ENCODE measurements around the gene GPATCH8. TPM values are rescaled to one million over a fixed set of nuclear protein-coding genes. Genes with fewer than 3 reads are reported as not detected.

Gene GPATCH8
- total RNA-seq, 1 donor from 2014 or later = 51.5 TPM

DNA sequence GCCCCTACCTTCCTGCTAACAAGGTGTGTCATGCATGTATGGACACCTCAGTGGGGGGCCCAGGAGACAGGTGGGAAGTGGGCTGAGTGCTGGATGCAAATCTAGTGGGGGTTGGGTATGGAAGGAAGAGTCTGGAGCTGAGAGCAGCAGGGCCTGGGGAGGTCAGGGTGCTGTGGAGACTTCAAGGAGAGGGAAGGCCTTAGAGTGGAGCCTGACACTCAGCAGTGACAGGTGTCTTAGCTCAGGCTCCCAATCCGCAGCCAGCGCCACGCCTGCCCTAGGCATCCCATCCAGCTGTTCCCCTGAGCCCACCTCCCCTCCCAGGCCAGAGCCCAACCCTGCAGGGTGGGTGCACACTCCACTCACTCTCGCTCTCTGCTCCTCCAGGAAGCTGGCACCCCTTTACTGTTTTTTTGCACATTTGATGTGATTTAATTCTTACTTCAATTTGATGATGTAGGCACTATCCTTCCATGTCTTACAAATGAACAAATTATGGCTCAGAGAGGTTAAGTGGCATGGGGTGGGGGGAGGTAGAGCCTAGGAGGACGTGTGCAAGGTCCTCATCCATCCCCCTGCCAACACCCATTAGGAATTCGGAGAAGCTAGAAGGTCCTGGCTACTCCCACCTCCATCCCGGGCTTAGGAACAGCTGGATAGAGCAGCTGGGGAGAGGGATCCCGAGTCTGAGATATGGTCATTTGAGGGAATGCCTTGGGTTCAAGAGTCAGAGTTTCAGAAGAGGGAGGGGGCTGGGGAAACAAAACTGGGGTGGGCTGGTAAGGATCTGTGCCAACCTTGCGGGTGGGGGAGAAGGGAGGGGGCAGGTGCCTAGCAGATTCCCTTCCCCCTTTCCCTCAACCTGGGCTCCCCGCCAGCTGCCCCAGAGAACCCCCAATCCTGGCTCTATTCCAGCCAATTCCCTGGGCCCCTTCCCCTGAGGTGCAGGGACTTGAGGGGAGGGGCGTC is 141.6 kb downstream of the GPATCH8 start:
- H3K27ac Mint-ChIP-seq = peak overlapping the region; percentile 14
- H3K4me1 Mint-ChIP-seq (ENCODE audit: unreplicated experiment) = peaks cover 30% of the 10 kb centered on the region
- H3K27me3 Mint-ChIP-seq = peaks cover 14% of the 10 kb centered on the region
- H3K9me3 Mint-ChIP-seq = no peaks in the 10 kb centered on the region
- H3K4me3 Mint-ChIP-seq = peak overlapping the region; percentile 69
- TF ChIP-seq, protein P1, sequence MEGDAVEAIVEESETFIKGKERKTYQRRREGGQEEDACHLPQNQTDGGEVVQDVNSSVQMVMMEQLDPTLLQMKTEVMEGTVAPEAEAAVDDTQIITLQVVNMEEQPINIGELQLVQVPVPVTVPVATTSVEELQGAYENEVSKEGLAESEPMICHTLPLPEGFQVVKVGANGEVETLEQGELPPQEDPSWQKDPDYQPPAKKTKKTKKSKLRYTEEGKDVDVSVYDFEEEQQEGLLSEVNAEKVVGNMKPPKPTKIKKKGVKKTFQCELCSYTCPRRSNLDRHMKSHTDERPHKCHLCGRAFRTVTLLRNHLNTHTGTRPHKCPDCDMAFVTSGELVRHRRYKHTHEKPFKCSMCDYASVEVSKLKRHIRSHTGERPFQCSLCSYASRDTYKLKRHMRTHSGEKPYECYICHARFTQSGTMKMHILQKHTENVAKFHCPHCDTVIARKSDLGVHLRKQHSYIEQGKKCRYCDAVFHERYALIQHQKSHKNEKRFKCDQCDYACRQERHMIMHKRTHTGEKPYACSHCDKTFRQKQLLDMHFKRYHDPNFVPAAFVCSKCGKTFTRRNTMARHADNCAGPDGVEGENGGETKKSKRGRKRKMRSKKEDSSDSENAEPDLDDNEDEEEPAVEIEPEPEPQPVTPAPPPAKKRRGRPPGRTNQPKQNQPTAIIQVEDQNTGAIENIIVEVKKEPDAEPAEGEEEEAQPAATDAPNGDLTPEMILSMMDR (conservative IDR thresholded peaks at IDR 0.05) = no peak
- H3K36me3 Mint-ChIP-seq = no peaks in the 10 kb centered on the region
- no peak for DNase-seq (ENCODE audit: extremely low spot score, unreplicated experiment)

DNA sequence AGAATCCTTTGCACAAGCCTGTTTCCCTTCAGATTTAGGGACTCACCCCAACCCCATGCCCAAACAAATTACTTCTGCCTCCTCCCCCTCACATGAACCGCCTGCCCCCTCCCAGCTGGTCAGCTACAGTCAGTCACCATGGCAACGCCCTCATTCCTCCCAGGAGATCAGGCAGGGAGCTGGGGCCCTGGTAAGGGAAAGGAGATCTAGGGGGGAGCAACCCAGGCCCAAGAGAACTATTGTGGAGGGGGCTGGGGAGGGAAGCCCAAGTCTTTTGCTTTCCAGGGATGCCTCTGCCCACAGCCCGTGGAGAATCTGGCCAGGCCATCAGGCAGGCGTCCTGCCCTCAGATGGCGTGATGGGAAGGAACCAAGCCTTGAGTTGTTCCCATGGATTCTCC is 142.4 kb downstream of the GPATCH8 start:
- H3K4me3 Mint-ChIP-seq = peak overlapping the region; percentile 69
- no peaks in the 10 kb centered on the region for H3K36me3 Mint-ChIP-seq
- peaks cover 30% of the 10 kb centered on the region for H3K4me1 Mint-ChIP-seq (ENCODE audit: unreplicated experiment)
- TF ChIP-seq, protein P1 (conservative IDR thresholded peaks at IDR 0.05) = no peak
- H3K27ac Mint-ChIP-seq = no peak overlapping the region
- H3K9me3 Mint-ChIP-seq = no peaks in the 10 kb centered on the region
- peaks cover 7% of the 10 kb centered on the region for H3K27me3 Mint-ChIP-seq
- no peak for DNase-seq (ENCODE audit: extremely low spot score, unreplicated experiment)

DNA sequence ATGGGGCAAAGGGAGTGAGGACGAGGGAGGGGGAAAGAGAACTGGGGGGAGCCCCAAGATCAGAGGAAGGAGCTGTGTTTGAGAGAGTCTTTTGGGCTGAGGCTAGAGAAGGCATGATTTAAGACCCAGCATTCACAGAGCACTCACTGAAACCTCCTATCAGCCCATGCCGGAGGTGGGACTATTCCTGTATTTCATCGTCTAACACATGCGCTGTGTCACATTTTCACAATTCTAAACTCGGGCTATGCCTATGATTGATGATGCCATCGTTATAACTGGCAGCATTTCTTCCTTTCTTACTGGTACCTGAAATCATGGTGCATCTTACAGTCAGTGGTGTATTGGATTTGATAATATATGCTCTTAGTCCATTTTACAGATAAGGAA is 143.1 kb downstream of the GPATCH8 start:
- Mint-ChIP-seq H3K9me3 (no peaks in the 10 kb centered on the region), H3K27me3 (peaks cover 3% of the 10 kb centered on the region), H3K36me3 (no peaks in the 10 kb centered on the region), H3K4me1 (ENCODE audit: unreplicated experiment) (peaks cover 30% of the 10 kb centered on the region), H3K27ac (no peak overlapping the region), H3K4me3 (peak overlapping the region; percentile 69)
- TF ChIP-seq, protein P1 (conservative IDR thresholded peaks at IDR 0.05) = no peak
- no peak for DNase-seq (ENCODE audit: extremely low spot score, unreplicated experiment)

DNA sequence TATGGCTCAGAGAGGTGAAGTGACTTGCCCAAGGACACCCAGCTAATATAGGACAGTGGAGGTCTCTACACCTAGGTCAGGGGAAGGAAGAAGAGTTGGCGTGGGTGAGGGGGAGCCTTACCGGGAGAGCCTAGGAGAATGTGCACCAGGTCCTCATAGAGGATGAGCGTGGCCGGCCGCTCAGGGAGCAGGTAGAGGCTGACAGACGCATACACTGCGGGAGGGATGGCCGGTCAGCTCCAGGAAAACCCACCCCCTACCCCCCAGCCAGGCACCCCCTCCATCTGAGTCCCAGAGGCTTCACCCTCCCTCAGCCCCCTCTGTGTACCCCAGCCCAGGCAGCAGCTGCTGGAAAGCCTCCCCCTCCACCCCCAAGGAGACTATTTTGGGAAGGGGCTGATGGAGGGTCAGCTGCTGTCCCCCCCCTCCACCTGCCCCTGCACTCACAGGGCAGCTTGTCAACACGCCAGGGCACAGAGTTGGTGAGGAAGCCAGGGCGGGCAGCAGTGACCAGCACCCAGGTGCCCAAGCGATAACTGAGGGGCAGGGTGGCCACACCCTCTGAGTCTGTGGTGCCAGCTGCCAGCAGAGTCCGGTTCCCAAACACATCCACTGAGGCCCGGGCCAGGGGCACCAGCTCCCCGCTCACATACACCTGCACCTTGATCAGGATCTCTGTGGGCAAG is 143.6 kb downstream of the GPATCH8 start:
- H3K27ac Mint-ChIP-seq = no peak overlapping the region
- H3K36me3 Mint-ChIP-seq = no peaks in the 10 kb centered on the region
- H3K9me3 Mint-ChIP-seq = no peaks in the 10 kb centered on the region
- no peaks in the 10 kb centered on the region for H3K27me3 Mint-ChIP-seq
- peak overlapping the region; percentile 52 for H3K4me3 Mint-ChIP-seq
- TF ChIP-seq, protein P1 (conservative IDR thresholded peaks at IDR 0.05) = no peak
- peaks cover 30% of the 10 kb centered on the region for H3K4me1 Mint-ChIP-seq (ENCODE audit: unreplicated experiment)
- DNase-seq (ENCODE audit: extremely low spot score, unreplicated experiment) = no peak

DNA sequence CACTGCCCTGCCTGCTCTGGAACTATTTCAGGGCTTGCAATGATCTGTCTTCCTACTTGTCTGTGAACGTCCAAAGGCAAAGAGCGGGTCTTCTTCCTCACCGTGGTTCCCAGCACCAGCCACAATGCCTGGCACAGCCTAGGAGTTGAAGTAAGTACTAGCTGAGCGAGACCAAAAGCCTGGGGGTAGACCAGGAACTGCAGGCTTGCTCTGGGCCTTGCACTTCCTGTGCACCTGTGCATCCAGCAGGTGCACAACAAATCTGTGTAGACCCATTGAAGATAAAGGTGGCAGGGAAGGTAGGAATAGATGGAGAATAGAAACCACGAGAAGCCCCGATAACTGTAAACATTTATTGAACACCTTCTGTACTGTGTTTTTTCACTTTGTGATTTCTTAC is 144.2 kb downstream of the GPATCH8 start:
- H3K4me3 Mint-ChIP-seq = peak overlapping the region; percentile 52
- H3K9me3 Mint-ChIP-seq = no peaks in the 10 kb centered on the region
- H3K27ac Mint-ChIP-seq = no peak overlapping the region
- TF ChIP-seq, protein P1 (conservative IDR thresholded peaks at IDR 0.05) = no peak
- H3K4me1 Mint-ChIP-seq (ENCODE audit: unreplicated experiment) = peaks cover 28% of the 10 kb centered on the region
- no peak for DNase-seq (ENCODE audit: extremely low spot score, unreplicated experiment)
- no peaks in the 10 kb centered on the region for H3K36me3 Mint-ChIP-seq
- no peaks in the 10 kb centered on the region for H3K27me3 Mint-ChIP-seq
